ENCODE data around the gene GLDC. TPM values are rescaled to one million over a fixed set of nuclear protein-coding genes. Genes with fewer than 3 reads are reported as not detected.

GLDC gene
- total RNA-seq (2014; rRNA removed; shearing (Covaris generic)), result not detected in 2 replicates
- total RNA-seq (2022), result not detected in 2 replicates
- percentile 3 among the genes with signal in this experiment for Bru-seq, nascent RNA
- BruChase-seq, experiment 1, labeled RNA remaining after a 6-hour chase, result percentile 4 among the genes with signal in this experiment
- percentile 7 among the genes with signal in this experiment for BruChase-seq, experiment 2, labeled RNA remaining after a 2-hour chase
- long read RNA-seq, result 0 reads

DNA sequence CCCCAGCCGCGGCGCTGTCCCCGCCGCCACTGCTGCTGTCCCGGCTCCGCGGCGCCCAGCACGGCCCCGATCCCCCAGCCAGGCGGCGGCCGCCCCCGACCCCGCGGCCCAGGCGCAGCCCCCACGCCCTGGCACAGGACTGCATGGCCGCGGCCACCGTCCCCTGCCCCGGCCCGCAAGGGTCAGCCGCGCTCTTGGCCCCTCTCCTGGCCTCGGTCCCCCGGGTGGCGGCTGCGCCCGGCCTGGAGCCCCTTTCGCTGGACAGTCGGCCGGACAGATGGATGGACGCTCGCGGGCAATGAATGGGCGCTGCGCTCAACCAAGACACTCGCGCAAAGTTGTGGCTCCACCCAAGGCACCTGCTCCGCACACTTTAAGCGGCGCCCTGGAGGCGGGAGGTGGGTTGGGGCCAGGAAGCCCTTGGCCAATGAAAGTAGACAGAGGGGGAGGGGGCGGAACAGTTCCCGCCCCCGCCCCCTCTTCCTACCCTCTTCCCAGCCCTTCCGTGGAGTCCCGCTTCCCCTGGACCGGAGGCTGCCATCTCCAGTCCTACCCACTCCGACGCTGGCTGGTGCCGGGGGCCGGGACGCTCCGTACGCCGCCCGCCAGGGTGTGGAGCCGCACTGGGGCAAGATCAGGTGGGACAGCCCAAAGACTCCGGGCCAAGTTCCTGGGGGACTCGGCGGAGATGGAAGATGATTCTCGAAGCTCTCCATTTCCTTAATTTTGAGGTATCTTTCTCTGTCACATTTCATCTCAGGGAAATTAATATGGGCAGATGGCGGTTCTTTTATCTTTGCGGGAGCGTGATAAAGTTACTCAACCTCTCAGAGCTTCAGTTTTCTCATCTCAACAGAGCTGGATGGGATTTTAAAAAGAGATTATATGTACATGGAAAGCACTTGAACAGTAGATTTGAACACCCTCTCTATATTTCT, at the start of gene GLDC:
Gene GLDC, minus strand, starts transcription at position 375 of the 938 bp plus-strand sequence. Its CDS starts 230 bp downstream, at position 145.
- no peak for TF ChIP-seq EZH2phosphoT487 (IDR thresholded peaks at IDR 0.05; ENCODE audit: borderline replicate concordance, low read depth, low read length)
- TF ChIP-seq, protein P1, sequence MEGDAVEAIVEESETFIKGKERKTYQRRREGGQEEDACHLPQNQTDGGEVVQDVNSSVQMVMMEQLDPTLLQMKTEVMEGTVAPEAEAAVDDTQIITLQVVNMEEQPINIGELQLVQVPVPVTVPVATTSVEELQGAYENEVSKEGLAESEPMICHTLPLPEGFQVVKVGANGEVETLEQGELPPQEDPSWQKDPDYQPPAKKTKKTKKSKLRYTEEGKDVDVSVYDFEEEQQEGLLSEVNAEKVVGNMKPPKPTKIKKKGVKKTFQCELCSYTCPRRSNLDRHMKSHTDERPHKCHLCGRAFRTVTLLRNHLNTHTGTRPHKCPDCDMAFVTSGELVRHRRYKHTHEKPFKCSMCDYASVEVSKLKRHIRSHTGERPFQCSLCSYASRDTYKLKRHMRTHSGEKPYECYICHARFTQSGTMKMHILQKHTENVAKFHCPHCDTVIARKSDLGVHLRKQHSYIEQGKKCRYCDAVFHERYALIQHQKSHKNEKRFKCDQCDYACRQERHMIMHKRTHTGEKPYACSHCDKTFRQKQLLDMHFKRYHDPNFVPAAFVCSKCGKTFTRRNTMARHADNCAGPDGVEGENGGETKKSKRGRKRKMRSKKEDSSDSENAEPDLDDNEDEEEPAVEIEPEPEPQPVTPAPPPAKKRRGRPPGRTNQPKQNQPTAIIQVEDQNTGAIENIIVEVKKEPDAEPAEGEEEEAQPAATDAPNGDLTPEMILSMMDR (conservative IDR thresholded peaks at IDR 0.05; ENCODE audit: low read length), result no peak
- Histone ChIP-seq H3K9me2 (ENCODE audit: insufficient read depth, low read length) (no peaks in the 10 kb centered on the region), H4K20me1 (ENCODE audit: insufficient read depth, low read length) (no peaks in the 10 kb centered on the region), H3K27ac (ENCODE audit: low read depth, low read length, poor library complexity, severe bottlenecking) (no peak within 1 kb of the TSS), H3K4me3 (ENCODE audit: low read depth, low read length, poor library complexity, severe bottlenecking) (no peak within 1 kb of the TSS), H3K36me3 (ENCODE audit: insufficient read depth, low read length) (no peaks in the 10 kb centered on the region), H3K4me1 (ENCODE audit: insufficient read depth, low read length, poor library complexity, severe bottlenecking) (no peaks in the 10 kb centered on the region), H3K9me3 (ENCODE audit: low read length) (no peaks in the 10 kb centered on the region), H2AFZ (ENCODE audit: low read length) (no peak within 1 kb of the TSS), H3K79me2 (ENCODE audit: insufficient read depth, low read depth, low read length) (no peaks in the 10 kb centered on the region), H3K4me2 (ENCODE audit: low read length) (peak within 1 kb of the TSS; percentile 42; the same call in 1 of the 2 replicates)
- intact Hi-C loops (cut with micrococcal nuclease; ENCODE audit: unreplicated experiment), result no loop called here
- ChIA-PET CTCF (ENCODE audit: unreplicated experiment) (no interaction called here), POLR2A (interaction anchor here (0.6 kb wide), 1 partner anchor 469 kb away, joined by 3 read pairs; no protein-coding TSS in a partner anchor)
- no peak for DNase-seq (ENCODE audit: low spot score)
- BruUV-seq (replicated peaks), result no TSS peak

- DNase-seq (ENCODE audit: low spot score), result no peak
- no peak for TF ChIP-seq EZH2phosphoT487 (IDR thresholded peaks at IDR 0.05; ENCODE audit: borderline replicate concordance, low read depth, low read length)
- TF ChIP-seq, protein P1 (conservative IDR thresholded peaks at IDR 0.05; ENCODE audit: low read length), result no peak
- intact Hi-C loops (cut with micrococcal nuclease; ENCODE audit: unreplicated experiment), result no loop called here
- H3K4me2 ChIP-seq (ENCODE audit: low read length), result peak overlapping the region; percentile 13; the same call in 1 of the 2 replicates
- H3K4me1 ChIP-seq (ENCODE audit: insufficient read depth, low read length, poor library complexity, severe bottlenecking), result peaks cover 32% of the 10 kb centered on the region
- no peaks in the 10 kb centered on the region for H3K36me3 ChIP-seq (ENCODE audit: insufficient read depth, low read length)
- H3K9me2 ChIP-seq (ENCODE audit: insufficient read depth, low read length), result no peaks in the 10 kb centered on the region
- ChIA-PET POLR2A (interaction anchor here (0.7 to 2.0 kb wide), 5 partner anchors 10 to 835 kb away, joined by 3 to 14 read pairs (median 5); no protein-coding TSS in a partner anchor), CTCF (ENCODE audit: unreplicated experiment) (no interaction called here)
- H2AFZ ChIP-seq (ENCODE audit: low read length), result no peak overlapping the region
- no peaks in the 10 kb centered on the region for H3K79me2 ChIP-seq (ENCODE audit: insufficient read depth, low read depth, low read length)
- BruUV-seq (replicated peaks), result no TSS peak
- H4K20me1 ChIP-seq (ENCODE audit: insufficient read depth, low read length), result no peaks in the 10 kb centered on the region
- H3K4me3 ChIP-seq (ENCODE audit: low read depth, low read length, poor library complexity, severe bottlenecking), result no peak overlapping the region
- H3K27ac ChIP-seq (ENCODE audit: low read depth, low read length, poor library complexity, severe bottlenecking), result no peak overlapping the region
- H3K9me3 ChIP-seq (ENCODE audit: low read length), result no peaks in the 10 kb centered on the region
Measured at GRCh38 chr9:6692881-6693361, 47.4 kb upstream of the GLDC start.

All from OCI-LY7 (cell line).